ENCODE measurements around the gene NDUFA13. TPM values are rescaled to one million over a fixed set of nuclear protein-coding genes. Genes with fewer than 3 reads are reported as not detected.
A peak's percentile ranks its signal among the peaks of the same experiment; 100 is the strongest.
"Not testable (repeated sequence)": the region's sequence is repeated elsewhere in the genome, so short reads cannot be mapped to it uniquely, and the experiment has no call there.

Gene NDUFA13
- 94.5 TPM for total RNA-seq

- DNase-seq = peak; percentile 97
Observed at GRCh38 chr19:19515642-19516519, at the start of gene NDUFA13. TSS of gene NDUFA13 (plus strand) at chr19:19516225. CDS start at chr19:19516239, 14 bp downstream.

DNA sequence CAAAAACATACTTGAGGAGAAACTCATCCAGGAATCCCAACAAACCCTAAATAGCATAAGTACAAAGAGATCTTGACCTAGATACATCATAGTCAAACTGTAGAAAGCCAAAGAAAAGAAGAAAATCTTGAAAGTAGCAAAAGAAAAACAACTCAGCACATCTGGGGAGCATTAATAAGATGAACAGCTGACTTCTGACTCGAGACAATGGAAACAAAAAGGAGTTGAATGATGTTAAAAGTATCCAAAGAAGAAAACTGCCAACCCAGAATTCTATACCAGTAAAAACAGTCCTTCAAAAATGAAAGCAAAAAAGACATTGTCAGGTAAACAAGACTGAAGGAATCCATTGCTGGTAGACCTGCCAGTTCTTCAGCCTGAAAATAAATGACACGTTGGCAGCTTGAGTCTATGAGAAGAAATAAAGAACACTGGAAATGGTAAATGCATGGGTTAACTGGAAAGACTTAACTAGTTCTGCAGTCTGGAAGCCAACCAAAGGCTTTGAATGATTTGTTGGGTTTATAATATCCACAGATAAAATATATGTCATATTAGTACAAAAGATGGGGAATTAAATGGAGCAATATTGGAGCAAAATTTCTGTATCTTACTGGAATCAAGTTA, 47.5 kb upstream of the NDUFA13 start:
- DNase-seq = no peak

- no peak for DNase-seq
Observed at GRCh38 chr19:19470579-19470978, 45.4 kb upstream of the NDUFA13 start.

GRCh38 chr19:19471682-19472081, 44.3 kb upstream of the NDUFA13 start:
- no peak for DNase-seq

GRCh38 chr19:19472106-19472505, 43.9 kb upstream of the NDUFA13 start:
- DNase-seq = not testable (repeated sequence)

GRCh38 chr19:19475015-19475765, 40.8 kb upstream of the NDUFA13 start:
- DNase-seq = peak; percentile 97

- peak; percentile 70 for DNase-seq
Observed at GRCh38 chr19:19475849-19476828, 39.9 kb upstream of the NDUFA13 start.

DNA sequence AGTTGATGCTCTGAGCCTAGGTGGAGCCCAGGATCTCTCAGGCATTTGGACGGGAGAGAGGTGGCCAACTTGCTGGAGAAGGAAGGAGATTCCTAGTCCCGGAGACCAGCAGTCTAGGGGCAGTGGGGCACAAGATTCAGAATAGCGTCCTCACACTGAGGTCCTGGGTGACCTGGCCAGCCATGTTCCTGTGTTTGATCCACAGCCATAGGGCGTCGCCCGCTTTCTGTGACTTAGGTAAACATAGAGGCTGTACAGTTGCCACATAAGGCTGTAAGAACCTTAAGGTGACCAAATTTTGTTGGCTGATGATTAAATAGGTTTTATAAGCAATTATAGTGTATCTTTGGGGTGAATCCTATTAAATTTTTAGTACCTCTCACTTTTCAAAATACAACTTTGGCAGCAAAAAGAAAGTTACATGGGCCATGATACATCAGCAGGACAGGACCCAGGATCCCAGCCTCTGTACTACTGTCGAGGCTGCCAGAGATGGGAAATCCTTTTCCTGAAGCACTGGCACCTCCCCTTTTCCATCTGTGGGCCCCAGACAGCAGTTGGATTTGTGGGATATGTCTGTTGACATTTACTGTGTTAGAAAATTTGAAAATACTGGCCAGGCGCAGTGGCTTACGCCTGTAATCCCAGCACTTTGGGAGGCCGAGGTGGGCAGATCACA, 38.2 kb upstream of the NDUFA13 start:
- DNase-seq = no peak

- DNase-seq = no peak
Observed at GRCh38 chr19:19480688-19481087, 35.3 kb upstream of the NDUFA13 start.

GRCh38 chr19:19482809-19483596, 33.0 kb upstream of the NDUFA13 start:
- DNase-seq = peak; percentile 91

DNA sequence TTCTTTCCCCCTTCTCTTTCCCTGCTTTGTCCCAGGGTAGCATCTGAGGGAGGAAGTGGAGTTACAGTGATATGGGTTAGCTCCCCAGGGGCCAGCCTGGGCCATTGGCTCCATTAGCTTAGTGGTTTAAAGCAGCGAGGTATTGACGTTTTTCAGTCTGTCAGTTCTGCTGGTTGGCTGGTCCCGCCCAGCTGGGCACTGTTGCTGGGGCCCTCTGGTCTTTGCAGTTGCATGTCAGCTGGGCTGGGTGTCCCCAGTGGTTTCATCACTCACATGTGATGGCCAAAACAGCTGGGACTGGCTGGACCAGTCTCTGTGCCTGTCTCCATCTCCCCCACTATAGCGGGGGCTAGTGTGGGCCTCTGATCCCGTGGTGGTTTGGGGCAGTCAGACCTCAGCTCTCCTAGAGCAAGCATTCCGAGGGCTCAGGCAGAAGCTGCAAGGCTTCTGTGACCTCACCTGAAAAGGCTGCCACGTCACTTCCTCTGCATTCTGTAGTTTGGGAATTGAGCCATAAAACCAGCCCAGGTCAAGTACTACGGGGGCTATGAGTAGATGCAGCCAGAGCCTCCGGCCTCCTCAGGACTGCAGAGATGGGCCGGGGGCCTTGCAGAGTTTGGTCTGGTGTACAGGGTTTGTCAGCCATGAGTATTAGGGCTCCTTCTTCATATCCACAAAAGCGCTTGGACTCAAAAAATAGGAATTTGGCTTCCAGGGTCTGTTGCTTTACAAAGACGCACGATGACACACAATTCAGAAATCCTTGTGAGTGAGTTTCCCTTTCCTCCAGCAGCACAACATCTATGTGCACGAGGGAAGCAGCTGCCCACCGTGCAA, 30.6 kb upstream of the NDUFA13 start:
- DNase-seq = peak; percentile 72

DNA sequence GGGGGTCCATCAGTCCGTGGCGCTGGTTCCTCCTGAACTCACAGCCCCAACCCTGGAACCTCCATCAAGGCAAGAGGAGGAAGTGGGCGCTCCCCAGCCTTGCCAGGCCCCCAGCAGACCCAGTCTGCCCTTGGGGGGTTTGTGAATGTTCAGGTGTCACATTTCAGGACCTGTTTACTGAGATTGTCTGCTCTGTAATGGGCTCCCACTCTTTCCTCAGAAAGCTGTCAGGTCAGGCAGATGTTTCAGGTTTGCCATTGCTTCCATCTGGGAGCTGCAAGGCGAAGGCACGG, 30.1 kb upstream of the NDUFA13 start:
- no peak for DNase-seq

GRCh38 chr19:19486343-19487076, 29.5 kb upstream of the NDUFA13 start:
- DNase-seq = no peak

DNA sequence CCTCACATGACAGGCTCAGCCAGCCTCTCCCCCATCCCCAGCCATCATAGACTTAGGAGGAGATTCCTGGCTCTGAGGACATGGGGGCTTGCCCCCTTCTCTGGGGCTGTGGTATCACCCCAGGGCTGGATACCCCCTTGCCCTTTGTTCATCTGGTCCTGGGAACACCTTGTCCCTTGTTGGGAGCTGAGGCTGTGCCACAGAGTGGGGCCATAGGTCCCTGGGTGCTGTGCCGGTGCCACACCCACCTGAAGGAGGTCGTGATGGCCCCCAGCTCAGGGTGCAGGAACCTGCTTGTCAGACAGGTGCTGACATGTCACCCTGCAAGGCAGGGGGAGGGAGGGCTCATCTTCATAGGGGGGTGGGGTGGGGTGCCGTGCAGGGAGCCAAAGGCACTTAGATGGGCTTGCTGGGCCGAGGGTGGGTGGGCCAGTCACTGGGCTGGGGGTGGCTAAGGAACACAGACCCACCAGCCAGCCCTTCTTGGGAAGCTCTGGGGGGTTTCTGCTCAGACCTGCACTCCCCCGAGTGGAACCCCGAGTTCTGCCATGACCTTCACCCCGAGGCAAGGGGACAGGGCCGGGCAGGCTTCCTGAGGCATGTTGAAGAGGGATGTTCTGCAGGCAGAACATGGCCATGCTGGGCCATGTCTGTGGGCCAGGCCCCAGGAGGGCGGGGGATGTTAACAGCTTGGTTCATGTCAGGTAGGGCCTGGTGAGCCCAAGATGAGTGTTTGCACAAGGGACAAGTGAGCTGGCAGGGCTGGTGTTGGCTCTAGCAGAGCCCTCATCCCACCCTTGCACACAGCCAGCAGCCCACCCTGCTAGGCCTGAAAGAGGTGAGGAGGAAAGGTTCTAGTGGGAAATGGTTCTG, 28.7 kb upstream of the NDUFA13 start:
- DNase-seq = no peak

- DNase-seq = no peak
Observed at GRCh38 chr19:19487950-19488874, 27.8 kb upstream of the NDUFA13 start.

GRCh38 chr19:19488875-19489690, 26.9 kb upstream of the NDUFA13 start:
- DNase-seq = peak; percentile 88

Measured in tongue (tissue), 2 donors.